GM12801 (cell line): ENCODE results near the gene PRR36.

Source experiments
- TF ChIP-seq, protein P1 (sequence below): IDR thresholded peaks from one replicate; pipeline ENCODE4 v1.5.1; 2011; ENCODE audit warnings: control low read depth; ENCODE audit not compliant: insufficient read length; ENCODE audit errors: extremely low read depth

The PRR36 gene

GRCh38 chr19:7869910-7870511 lies 4.2 kb downstream of the PRR36 start:
- TF ChIP-seq, protein P1, sequence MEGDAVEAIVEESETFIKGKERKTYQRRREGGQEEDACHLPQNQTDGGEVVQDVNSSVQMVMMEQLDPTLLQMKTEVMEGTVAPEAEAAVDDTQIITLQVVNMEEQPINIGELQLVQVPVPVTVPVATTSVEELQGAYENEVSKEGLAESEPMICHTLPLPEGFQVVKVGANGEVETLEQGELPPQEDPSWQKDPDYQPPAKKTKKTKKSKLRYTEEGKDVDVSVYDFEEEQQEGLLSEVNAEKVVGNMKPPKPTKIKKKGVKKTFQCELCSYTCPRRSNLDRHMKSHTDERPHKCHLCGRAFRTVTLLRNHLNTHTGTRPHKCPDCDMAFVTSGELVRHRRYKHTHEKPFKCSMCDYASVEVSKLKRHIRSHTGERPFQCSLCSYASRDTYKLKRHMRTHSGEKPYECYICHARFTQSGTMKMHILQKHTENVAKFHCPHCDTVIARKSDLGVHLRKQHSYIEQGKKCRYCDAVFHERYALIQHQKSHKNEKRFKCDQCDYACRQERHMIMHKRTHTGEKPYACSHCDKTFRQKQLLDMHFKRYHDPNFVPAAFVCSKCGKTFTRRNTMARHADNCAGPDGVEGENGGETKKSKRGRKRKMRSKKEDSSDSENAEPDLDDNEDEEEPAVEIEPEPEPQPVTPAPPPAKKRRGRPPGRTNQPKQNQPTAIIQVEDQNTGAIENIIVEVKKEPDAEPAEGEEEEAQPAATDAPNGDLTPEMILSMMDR = no peak

DNA sequence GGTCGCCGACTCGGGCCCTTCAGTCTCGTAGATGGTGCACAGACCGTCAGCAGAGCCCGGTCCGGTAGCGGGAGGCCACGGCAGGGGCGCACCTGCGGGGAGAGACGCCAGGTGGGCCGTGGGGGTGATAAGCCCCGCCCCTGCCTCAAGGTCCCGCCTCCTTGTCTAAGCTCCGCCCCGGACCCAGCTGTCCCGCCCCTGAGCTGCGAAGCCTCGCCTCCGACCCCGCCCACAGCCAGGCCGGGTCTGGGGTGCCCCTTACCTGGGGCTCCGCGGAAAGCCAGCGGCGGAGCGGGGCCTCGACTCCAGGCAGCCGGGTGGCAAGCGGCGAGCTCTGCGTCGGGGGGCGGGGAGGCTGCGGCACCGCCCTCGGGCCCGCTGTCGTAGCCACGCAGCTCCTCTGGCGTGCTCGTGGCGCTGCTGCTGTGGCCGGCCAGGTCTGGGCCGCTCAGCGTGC lies 4.7 kb downstream of the PRR36 start:
- TF ChIP-seq, protein P1 = no peak

GRCh38 chr19:7868671-7869452 lies 5.3 kb downstream of the PRR36 start:
- TF ChIP-seq, protein P1 = no peak

DNA sequence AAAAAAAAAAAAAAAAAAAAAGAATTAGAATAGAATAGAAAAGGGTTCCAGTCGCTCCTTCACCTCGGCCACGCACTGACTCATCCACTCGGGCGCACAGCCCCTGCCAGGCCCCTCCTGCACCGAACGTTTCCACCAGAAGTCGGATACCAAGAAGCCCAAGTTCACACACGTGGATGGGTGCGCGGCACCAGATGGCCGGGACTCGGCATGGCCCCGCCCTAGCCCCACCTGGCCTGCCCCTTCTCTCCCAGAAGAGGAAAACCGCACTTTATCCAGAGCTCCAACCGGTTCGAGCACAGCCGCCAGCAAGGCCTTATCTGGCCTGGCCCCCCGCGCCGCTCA lies 5.9 kb downstream of the PRR36 start:
- TF ChIP-seq, protein P1 = no peak

DNA sequence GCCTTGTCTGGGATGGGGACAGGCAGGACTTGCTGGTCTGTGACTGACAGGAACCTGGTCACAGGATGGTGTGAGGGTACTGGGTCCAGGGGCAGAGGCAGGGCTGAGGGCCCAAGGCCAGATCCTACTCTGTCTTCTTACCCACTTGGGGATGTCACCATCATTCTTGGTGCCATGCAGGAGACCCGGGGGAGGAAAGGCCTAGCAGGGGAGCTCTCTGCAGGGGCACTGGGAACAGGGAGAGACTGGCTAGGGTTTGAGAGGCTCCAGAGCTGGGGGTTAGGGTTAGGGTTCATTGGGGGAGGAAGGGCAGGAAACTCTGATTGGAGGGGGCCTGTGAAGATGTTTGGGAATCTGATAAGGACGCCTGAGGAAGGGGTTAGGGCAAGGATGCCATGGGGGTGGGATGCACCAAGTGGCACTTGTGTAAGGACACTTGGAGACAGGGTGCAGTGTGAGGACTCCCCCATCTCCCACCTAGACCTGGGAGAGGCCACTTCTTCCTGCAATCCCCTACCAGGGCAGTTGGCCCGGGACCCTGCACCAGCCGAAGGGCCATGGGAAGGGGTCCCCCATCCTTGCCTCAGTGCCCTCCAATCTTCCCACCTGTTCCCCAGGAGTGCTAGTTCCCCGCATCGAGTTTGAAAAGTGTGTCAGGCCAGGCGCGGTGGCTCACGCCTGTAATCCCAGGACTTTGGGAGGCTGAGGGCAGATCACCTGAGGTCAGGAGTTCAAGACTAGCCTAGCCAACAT lies 6.9 kb downstream of the PRR36 start:
- TF ChIP-seq, protein P1 = no peak

DNA sequence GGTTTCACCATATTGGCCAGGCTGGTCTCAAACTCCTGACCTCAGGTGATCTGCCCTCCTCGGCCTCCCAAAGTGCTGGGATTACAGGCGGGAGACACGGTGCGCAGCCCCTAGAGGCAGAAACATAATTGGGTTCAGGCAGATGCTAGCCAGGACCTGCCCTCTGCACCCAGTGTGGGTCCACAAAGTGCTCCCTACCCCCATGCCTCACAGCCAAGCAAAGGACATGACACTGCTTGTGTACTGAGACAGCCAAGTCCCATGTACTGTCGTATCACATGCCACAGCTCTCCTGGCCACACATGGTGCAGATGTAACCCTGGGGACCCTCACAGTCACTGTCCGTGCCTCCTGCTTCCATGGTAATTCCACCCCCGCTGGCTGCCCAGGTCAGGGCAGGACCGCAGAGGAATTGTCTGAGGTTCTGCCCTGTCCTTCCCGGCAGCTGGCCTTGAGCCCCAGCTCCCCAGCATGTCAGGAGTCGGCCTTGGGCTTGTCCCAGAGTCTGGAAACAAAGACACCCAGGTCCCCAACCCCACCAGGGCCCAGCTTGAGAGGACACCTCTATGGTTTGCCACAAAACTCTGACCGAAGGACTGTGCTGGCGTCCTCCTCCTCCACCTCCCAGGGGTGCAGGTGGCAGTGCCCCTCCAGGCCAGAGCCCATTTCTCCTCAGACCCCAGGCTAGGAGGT lies 7.6 kb downstream of the PRR36 start:
- TF ChIP-seq, protein P1 = no peak
